ENCODE measurements around the gene ATG10.
A peak's percentile ranks its signal among the peaks of the same experiment; 100 is the strongest.

The ATG10 gene

DNA sequence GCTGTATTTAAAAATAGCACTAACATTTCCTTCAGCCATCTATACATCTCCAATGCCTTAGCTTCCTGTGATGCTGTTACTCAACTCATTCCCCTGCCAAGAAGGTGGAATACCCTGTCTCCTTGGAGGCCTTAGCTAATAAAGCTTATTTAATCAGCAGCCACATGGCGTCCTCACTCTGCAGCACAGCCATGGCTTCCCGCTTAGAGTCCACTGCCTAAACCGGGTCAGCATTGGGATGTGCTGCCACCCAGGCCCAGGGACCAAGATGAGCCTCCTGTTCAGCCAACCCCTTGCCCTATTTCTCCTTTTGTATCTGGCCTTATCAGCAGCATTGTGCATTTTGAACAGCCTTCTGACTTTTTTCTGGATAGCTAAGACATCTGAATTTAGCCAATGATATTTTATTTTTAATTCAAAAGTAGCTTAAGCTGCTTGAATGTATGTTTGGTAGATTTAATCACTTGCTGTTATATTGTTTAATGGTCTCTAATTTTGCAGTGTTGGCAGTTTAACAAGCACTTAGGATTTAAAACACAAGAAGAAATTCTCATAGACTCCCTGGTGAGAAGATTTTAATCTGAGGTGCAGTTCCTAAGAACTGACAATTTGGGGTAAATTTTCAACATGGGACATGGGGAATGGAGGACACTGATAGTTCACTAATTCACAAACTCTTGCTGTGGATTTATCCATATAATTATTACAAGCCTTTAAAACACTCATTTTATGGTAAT is 193.3 kb downstream of the ATG10 start:
- no peak for DNase-seq (ENCODE audit: low read depth in 2 of 2)

DNA sequence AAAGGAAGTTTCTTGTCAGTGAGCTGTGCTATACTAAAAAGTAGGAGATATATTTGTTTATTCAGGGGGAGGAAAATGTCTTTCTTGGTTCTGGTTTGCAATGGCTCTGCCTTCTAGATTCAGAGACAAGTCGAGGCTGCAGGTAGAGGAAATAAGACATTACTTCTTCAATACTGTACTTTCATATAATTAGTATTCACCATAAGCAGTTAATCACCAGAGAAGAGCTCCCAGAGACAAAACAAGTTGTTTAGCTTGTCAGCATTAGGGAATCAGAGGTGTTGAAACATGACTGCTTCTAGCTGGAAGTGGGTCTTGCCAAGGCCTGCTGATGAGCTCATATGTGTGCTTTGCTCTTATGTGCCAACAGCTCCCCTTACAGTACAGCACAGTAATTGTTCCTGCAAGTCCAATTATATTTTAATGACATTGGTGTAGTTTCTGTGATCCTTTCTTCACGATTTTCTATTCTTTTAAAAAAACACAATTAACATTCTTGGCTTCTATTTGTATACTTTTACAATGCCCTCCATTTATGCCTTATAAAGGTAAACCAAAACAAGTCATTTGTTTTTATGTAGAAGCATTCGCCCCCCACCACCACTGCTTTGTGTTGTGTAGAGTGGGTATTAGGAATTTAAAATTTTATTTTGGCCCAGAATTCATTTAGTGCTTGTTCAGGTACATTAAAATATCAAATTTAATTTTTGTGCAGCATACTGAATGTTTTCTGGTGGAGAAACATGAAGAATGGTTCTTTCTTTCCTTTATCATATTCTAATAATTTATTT is 194.1 kb downstream of the ATG10 start:
- DNase-seq (ENCODE audit: low read depth in 2 of 2) = no peak

DNA sequence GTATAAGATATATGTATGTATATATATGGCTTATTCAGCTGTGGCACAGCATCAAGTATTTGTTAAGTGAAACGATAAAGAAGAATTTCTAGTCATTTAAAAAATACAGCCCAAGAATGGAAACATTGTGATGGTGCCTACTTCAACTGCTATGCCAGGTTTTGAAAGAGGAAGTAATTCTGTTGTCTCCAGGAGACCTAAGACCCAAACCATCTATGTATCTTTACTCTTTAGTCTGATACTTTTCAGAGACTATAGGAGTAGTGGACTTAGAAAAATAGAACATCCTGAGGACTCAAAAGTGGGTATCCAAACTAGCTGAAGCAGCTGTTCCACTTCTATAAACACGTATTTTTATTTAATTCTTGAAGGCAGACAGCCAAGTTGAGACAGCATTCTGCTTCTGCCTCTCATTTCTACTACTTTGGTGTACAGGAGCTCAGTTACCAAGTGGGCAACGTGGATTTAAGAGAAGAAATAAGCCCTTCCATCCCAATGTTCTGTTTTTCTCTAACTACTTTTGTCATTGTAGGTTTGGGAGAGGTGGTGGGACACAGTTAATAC is 195.6 kb downstream of the ATG10 start:
- DNase-seq (ENCODE audit: low read depth in 2 of 2) = no peak

DNA sequence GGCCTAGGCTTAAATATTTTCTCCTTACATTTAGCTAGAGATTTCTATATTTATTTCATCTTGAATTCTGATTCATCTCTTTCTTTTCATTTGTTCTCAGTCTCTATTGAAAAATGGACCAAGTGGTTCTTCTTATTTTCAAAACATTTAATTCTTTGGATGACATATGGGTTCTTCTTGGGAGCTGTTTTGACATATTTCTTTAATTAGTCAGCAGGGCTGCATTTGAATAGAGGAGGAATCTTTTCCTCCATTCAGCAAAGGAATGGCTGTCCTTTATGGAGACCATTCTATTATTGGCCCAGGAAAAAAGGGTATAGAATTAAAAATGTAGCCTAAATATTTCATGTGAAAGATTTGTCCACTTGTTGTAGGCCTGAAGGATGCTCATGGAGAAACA is 196.5 kb downstream of the ATG10 start:
- no peak for DNase-seq (ENCODE audit: low read depth in 2 of 2)

DNA sequence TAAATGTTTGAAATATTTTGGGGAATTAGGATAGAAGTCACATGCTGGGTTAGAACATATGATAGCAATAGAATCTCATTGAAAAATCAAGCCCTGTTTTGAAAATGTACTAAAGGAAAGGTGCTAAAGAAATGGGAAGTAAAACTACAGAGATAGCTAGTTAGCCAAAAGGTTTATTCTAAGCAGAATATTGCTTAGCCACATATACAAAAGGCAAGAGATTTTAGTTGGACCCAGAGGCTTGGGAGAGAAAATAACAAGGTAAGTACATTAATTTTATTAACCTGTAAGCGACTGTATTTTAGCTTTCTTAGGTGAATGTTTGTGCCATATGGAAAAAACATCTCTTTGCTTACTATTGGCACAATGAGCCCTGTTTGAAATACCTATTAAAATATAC is 198.1 kb downstream of the ATG10 start:
- no peak for DNase-seq (ENCODE audit: low read depth in 2 of 2)

DNA sequence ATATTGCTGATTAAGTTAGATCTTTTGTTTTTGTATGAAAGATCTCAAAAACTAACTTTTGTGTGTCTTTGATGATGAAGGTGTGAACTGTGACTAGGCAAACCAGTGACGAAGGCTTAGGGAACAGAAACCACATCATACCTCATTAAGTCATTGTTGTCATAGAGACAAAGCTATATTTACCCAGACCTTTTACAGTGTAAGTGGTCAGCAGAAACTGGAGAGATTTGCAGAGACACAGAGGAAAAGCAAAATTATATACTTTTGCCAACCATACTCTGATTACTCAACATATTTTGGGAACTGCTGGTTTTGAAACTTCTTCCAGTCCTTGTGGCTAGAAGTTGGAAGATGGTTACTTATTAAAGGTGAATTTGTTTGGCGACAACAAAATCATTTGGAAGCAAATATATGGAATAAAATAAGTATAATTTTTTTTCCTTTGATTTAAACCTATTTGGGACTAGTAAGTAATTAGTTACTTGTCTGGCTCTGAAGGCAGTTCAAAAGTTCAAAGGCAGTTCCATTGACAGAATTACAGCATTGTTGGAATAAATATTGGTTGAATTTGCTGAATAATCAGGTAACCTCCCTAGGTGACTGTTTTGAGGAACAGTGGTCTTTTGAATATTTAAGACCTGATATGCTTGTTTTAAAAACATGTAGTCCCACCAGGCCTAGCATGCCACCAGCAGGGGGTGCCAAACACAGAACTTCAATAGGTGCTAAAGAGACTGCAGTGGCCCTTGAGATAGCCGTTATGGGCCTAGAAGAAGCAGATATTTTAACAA is 202.5 kb downstream of the ATG10 start:
- DNase-seq (ENCODE audit: low read depth in 2 of 2) = peak in 1 of 2 donors; percentile 35

DNA sequence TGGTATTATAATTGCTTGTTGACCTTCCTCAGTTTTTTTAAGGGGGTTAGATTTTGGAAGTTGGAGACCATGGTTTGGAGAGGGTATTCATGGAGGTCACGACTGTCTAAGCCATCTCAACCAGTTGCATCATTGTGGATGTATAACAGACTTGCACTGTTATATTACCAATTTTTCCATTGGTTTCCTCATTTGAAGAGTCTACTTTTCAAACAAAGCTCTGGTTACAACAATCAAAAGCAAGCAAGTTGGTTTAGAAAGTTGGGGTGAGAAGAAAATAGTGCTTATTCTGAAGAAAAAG is 203.0 kb downstream of the ATG10 start:
- DNase-seq (ENCODE audit: low read depth in 2 of 2) = no peak

DNA sequence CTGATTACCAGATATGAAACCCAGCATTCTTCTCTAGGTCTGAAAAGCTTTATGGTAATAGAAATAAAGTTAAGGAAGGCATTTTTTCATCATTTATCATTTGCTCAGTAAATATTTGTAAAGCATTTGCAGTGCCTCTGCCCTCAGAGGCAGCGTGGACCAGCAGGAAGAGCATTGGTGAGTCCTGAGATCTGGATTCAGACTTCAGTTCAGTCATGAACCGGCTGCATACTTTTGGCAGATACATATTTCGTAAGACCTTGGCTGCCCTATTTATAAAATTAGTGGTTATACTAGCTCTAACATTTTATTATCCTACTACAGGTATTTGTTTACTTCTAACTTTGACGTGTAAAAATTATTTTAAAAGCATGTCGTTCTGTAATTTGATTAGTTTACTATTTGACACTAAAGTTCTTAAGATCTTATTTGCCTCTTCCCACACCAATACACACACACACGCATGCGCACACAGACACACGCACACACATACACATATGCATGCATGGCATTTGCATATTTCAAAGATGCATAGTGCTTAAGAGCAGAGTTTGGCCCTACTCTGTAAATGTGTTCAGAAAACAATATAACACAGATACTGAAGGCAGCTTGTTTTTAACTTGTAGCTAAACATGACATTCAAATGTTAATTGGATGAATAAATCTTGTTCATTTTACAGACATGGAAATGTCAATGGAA is 204.4 kb downstream of the ATG10 start:
- DNase-seq (ENCODE audit: low read depth in 2 of 2) = no peak

DNA sequence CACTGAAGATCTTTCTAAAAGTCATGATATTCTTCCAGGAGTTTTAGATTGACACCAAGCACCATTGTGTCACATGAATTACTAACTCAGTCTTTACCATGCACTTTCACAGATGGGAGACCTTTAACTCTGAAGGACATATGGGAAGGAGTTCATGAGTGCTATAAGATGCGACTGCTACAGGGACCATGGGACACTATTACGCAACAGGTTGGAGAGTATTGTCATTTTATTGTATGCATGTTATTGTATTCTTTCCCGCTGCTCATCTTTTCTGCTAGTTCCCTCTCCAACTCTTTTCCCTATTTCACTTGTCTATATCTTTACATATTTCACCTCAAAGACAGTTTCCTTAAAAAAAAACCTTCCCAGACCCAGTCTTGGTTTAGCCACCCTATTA is 206.6 kb downstream of the ATG10 start:
- no peak for DNase-seq (ENCODE audit: low read depth in 2 of 2)

DNA sequence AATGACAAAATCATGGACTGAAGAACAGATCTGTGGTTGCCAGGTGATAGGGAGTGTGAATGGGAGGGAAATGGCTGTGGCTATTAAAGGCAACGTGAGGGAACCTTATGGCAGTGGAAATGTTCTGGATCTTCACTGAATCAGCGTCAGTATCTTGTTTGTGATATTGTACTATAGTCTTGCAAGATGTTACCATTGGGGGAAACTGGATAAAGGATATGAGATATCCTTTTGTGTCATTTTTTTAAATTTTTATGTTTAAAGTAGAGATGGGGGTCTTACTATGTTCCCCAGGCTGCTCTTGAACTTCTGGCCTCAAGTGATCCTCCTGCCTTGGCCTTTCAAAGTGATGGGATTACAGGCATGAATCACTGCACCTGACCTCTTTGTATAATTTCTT is 210.8 kb downstream of the ATG10 start:
- DNase-seq (ENCODE audit: low read depth in 2 of 2) = no peak

DNA sequence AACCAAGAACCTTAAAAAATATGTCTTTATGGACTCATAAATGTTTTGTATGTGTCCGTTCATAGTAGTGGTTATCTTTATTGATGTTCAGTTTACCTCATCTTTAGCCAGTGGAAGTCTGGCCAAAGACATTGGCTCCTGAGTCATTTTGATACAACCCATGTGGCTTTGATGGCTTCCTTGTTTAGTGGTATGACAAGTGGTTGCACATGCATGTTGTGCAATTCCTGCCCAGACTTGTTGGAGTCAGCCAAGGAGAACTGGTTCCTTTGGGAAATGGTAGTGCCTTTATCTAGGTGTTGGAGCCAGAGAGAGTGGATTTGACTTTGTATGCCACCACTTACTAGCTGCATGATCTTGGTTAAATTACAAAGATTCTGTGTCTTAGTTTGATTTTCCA is 212.0 kb downstream of the ATG10 start:
- DNase-seq (ENCODE audit: low read depth in 2 of 2) = no peak

DNA sequence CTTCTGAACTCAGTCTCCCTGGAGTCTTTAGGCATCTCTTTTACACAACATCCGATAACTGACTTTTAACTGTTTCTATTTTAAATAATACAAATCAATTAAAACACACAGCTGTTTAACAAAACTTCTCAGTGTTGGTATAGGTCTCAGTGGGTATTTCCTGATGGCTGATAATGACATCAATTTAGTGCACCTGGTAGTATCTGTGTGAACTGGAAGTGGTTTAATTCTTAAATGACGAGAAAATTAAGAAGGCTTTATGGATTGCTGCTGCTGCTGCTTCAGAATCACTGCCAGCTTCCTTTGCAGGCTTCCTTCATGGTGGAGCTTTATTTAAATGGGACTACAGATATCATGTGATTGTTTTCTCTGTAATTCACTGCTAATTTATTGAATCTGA is 214.0 kb downstream of the ATG10 start:
- DNase-seq (ENCODE audit: low read depth in 2 of 2) = no peak

DNA sequence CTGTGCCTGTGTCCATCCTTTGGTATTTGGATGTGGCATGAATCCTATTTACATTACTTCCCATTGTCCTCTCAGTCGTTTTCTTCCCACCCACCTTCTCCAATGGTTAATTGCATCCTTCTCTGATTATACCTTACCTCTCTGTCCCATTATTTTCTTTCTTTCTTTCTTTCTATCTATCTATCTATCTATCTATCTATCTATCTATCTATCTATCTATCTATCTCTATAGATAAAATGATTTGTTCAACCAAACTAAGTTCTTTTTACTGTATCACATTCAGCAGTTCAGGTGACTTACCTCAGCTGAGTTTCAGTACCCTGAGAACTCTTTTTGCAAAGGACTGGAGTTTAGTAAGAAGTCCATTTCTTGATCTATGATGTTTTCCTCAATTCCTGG is 225.7 kb downstream of the ATG10 start:
- no peak for DNase-seq (ENCODE audit: low read depth in 2 of 2)

DNA sequence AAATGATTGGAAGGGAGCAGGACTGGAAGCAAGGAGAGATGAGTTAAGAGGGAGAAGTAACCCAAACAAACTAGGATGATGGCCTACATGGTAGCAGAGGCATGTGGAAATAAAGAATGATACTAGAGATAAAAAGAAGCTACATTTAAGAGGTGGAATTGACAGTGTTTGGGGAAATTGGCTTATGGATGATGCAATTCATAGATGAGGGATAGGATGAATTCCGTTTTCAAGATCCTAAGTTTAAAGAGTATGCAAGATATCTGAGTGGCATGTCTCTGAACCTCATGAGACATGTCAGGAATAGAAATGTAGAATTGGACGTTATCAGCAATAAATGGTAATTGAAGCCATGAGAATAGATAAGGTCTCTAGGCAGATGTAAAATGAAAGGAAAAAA is 232.7 kb downstream of the ATG10 start:
- no peak for DNase-seq (ENCODE audit: low read depth in 2 of 2)

DNA sequence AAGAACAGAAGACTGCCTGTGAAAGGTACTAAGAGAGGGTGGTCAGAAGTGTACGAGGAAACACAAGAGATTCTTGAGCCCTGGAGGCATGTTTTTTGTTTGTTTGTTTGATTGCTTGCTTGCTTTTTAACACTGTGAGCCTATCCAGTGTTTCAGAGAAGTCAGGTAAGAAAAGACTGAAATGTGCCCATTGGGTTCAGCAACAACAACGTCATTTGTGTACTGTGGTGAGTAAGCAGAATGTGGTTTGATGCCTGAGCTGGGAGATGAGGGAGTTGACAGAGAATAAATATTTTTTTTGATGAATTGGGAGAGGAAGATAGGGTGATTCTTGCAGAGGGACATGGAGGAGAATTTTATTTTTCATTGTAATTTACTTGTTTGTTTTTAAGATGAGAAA is 233.2 kb downstream of the ATG10 start:
- DNase-seq (ENCODE audit: low read depth in 2 of 2) = no peak

DNA sequence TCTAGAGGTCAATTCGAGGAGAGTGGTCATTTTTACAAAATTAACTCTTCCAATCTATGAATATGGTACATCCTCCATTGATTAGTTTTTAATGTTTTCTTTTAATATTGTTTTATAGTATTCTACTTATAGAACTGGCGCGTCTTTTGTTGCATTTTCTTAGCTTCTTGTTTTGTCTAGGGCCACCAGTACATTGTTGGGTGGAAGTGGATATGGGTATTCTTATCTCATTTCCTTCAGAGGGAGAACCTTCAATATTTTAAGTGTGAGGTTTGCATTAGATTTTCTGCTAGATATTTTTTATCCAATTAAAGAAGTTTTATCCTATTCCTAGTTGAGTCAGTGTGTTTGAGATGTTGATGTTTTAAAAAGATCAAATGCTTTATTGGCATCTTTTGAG is 236.5 kb downstream of the ATG10 start:
- DNase-seq (ENCODE audit: low read depth in 2 of 2) = no peak

DNA sequence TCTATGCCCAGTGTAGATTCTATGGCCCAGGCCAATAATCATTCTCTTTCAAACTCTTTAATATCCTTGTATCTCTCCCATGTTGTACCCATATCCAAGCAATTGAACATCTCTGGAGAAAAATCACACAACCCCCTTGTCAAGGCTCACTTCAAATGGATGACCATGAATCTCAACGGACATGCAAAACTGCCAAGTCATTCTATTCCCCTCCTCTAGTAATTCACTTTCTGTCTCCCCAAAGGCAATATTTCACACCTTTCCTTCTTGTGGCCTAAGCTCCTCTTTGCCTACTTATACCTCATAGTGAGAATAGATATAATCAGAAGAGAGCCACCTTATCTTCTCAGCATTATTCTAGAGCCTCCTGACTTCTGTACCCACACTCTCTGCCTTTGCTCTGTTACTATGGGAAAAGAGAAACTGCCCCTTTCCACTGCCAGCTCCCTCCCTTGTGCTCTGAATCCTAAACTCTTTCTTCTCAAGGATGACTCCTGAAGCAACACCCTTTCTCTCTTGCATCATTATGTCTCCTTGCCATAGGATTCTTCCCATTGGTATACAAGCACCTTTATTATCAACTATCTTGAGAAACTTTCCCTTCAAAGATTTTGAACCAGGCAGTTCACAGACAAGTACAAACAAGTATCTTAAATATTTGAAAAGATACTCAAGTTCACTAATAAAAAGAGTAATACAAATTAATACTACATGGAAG is 240.2 kb downstream of the ATG10 start:
- no peak for DNase-seq (ENCODE audit: low read depth in 2 of 2)

DNA sequence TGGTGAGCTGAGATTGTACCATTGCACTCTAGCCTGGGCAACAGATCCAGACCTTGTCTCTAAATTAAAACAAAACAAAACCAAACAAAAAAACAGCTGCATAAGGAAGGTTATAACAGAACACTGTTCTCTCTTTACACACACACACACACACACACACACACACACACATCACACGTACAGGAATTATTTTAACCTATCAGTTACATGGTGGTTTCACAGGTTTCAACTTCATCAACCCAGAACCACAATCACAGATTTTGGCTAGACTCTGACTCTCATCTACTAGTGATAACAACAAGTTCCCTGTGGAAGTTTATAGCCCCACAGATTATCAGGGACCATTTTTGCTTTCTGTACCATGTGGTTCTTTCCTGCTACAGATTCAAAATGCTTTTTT is 246.1 kb downstream of the ATG10 start:
- no peak for DNase-seq (ENCODE audit: low read depth in 2 of 2)

DNA sequence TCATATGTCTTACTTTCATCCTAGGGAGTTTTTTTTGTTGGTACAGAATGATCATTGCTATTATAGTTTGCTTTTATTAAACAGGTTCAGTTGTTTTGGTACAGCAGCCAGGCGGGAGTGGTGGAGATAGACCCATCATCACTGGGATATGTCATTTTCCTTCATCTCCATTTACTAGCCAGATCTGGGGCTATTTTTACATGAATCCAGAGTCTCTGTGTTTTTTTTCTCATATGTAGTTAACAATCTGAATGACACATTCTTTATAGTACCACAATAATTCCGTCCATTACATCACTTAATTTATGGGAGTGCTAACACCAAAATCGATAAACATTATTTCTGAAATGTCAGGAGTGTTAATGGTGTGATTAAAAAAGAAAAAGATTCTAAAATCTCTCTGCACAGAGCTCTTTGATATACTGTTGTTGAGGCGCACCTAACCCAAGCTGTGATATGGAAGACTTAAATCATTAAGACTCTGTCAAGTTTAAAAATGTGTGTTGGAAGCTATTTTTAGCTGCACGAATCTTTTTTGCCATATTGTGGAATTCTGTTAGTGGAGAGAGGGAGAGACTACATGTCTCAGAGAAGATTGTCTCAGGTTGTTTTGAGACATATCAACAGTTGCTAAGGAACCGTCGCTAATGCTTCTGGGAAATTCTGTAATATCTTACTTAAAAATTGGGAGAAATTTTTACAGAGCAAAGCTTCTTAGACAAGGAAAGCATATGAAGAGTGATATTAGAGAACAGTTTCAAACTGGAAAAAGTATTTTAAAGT is 246.7 kb downstream of the ATG10 start:
- DNase-seq (ENCODE audit: low read depth in 2 of 2) = no peak

DNA sequence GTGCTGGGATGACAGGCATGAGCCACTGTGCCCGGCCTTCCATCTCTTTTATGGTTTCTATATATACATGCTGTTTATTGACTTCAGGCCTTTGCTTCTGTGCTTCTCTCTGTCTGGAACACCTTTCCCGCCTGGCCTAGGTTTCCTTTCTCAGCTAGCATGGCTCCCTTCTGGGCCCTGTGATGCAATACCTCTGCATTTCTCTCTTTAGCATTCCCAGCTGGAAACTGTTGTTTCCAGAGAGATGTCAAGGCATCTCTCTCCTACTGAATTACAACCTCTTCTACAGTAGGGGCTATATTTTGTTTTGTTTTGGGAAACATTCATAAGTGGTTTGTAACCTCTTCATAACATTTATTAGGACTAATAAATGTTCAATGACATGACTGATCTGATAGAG is 249.2 kb downstream of the ATG10 start:
- DNase-seq (ENCODE audit: low read depth in 2 of 2) = no peak

All from stimulated activated CD4-positive, alpha-beta T cell treated with anti-CD3 and anti-CD28 coated beads, Interleukin-1b, Interleukin-23, amount 100 ng/mL, for 1 hour (primary cell).